CMK (cell line): ENCODE data around the gene CSRNP3.

ENCODE experiments used
- DNase-seq: peaks from one replicate; pipeline ENCODE4 v3.0.0-alpha.2; 2010; ENCODE audit warnings: low read depth

CSRNP3 gene

DNA sequence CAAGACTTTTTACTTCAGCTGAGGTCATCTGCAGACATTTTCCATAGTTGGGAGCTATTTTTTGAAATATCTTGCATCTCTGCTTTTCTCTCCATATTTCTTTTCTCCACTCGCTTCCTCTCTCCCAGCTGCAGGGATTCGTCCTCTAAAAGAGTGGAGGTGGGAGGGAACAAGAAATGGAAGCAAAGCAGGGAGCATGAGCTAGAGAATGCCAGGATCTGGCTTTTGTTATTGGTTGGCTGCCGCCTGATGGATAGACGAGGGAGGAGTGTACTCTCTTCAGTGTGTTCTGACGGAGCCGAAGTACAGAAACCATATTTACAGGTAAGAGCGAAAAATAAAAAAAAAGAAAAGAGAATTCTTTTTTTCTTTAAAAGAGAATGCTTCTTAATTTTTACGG, at the start of gene CSRNP3:
CSRNP3 (plus strand) TSS at position 282 of the 400 bp plus-strand sequence. CDS start 125,368 bp downstream, outside the sequence.
- DNase-seq, result no peak

- no peak for DNase-seq
Observed at GRCh38 chr2:165420231-165420630, 49.3 kb upstream of the CSRNP3 start.

DNA sequence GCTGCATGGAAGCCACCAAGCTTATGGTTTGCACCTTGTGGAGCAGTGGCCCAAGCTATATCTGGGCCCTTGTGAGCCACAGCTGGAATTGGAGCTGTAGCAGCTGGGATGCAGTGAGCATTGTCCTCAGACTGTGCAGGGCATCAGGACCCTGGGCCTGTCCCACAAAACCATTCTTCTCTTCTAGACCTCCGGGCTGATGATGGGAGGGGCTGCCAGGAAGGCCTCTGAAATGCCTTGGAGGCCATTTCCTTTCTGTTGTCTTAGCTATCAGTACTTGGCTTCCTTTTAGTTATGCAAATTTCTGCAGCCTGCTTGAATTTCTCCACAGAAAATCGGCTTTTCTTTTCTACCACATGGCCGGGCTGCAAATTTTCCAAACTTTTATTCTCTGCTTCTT, 46.4 kb upstream of the CSRNP3 start:
- DNase-seq, result no peak

GRCh38 chr2:165425556-165425955, 43.9 kb upstream of the CSRNP3 start:
- DNase-seq, result no peak

DNA sequence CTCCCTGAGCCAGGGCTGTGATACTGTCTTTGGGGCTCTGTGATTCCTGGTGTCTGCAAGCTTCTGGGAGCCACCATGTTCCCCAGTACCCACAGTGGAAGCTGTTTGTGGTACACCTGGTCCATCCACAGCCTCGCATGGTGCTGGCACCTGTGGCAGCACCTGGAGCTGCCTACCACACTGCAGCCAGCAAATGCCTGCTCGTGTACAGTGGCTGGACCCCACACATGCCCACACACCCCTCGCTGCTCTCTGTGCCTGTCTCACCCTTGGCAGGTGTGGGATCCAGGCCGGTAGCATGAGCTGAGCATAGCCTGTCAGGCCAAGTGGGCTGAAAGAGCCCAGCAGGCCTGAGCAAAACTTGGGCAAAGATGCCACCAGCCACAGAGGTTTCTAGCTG, 41.8 kb upstream of the CSRNP3 start:
- no peak for DNase-seq

DNA sequence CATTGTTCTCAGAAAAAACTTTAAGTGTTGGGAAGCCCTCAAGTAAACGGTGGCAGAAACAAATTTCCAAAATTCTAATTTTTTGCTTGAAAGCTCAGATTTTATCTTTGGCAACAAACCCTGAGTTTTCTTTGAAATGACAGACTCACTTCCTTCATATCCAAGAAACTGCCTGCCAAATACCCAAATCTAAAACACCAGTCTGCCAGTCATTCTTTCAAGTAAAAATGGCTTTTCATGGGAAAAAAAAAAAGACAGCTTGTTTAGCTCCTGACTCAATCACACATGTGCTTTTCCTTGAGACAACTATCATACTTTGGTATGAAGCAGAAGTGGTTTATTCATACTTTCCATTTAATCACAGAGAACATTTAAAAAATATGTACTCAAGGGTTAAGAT, 40.6 kb upstream of the CSRNP3 start:
- DNase-seq, result no peak

GRCh38 chr2:165431014-165431413, 38.5 kb upstream of the CSRNP3 start:
- DNase-seq, result no peak

- no peak for DNase-seq
Observed at GRCh38 chr2:165432234-165432966, 37.1 kb upstream of the CSRNP3 start.

GRCh38 chr2:165434865-165435496, 34.5 kb upstream of the CSRNP3 start:
- no peak for DNase-seq

DNA sequence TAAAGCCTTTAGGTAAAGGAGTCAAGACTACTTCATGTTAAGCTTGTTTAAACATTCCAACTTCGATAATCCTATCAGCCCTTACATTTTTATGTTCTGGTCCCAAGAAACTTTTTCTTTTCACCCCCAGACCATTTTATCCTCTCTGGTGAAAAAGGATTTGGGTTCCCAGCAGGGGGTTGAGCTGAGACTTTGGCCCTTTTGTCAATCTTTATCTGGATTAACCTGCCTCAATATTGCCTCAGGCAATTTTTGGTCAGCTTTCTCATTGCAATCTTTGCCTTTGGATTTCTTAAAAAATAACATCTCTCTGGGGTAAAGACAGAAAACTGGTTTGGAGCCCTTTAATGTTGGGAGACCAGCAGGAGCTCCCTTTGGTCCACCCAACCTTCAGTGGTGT, 33.9 kb upstream of the CSRNP3 start:
- DNase-seq, result no peak

GRCh38 chr2:165436559-165436958, 32.9 kb upstream of the CSRNP3 start:
- no peak for DNase-seq

DNA sequence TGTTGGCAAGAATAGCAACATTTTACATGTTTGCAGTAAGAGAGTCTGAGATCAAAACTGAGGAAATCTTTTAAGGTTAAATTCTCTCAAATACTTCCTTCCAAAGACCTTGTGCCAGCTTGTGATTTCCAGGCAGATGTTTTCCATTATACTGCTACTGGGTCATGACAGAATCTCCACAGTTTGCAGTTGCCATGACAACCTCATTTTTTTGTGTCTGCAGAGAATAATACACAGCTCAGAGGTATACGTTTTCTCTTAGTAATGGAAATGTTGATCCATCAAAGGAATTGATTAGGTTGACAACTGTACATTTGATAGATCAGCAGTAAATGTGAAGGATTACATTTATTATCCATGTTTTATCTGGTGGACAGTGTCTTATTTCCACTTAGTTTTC, 29.1 kb upstream of the CSRNP3 start:
- DNase-seq, result no peak

DNA sequence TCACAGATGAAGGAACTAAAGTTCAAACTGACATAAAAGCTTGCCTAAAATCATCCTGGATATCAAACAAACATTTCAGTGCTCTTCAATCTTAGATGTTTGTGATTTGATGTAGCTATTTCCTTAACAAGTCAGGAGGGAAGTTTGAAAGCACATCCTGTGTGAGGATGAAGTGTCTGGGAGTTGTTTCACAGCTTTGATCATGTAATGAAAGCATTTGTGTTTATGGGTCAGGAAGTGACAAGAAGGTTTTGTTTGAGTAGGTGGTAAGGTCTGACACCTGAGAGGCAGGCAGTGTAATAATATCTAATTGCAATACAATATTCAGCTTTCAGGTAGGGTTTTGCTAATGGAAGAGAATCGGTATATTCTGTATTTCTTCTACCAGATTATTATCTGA, 26.0 kb upstream of the CSRNP3 start:
- DNase-seq, result no peak

DNA sequence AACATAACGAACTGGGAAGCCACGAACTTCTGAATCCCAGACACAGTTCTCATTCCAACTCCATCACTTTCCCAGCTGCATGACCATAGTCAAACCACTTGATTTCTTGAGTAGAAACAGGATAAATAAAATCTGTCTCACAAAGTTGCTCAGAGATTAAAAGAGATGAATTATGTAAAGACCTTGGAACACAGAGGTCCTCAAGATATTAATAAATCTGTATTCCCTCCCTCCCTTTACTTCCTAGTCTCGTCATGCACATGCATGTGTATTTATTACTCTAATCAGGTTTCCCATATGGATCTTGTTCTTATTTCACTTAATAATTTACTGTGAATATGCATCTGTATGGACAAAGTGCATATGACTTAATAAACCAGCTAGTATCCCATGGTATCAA, 21.1 kb upstream of the CSRNP3 start:
- no peak for DNase-seq

- no peak for DNase-seq
Observed at GRCh38 chr2:165450156-165450555, 19.3 kb upstream of the CSRNP3 start.

DNA sequence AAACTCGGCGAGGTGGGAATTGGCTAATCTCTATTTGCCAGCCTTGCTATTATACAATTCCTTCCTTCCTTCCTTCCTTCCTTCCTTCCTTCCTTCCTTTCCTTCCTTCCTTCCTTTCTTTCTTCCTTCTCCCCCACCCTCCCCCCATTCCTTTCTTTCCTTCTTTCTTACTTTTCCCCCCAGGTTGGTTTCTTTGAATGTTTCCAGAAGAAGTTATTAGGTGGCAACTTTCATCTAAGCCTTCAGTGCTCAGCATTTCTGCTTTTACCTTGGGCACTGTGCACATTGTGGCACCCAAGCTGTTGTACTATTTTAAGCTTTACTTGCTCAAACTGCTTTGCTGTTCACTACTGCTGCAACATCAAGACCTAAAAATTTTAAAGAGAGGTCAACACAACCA, 17.2 kb upstream of the CSRNP3 start:
- no peak for DNase-seq

- DNase-seq, result no peak
Observed at GRCh38 chr2:165453561-165454094, 15.9 kb upstream of the CSRNP3 start.

DNA sequence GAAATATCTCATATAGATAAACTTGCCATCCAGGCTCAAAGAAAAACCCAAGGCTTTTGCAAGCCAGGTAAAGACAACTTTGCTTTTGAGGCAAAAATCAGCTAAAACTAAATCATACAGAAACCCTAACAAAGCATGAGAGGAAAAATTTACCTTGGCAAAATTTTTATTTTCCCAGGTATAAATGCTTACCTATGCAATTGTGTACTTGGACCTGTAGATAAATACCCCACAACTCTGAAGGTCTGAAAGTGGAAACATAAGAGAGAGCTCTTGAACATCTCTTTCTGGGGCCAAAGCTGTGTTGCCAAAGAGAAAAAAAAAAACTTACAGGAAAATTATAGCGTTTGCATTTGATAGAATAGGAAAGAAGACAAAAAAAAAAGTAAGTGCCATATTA, 14.6 kb upstream of the CSRNP3 start:
- no peak for DNase-seq

GRCh38 chr2:165456027-165456426, 13.5 kb upstream of the CSRNP3 start:
- DNase-seq, result no peak

GRCh38 chr2:165462443-165462842, 7.1 kb upstream of the CSRNP3 start:
- no peak for DNase-seq

DNA sequence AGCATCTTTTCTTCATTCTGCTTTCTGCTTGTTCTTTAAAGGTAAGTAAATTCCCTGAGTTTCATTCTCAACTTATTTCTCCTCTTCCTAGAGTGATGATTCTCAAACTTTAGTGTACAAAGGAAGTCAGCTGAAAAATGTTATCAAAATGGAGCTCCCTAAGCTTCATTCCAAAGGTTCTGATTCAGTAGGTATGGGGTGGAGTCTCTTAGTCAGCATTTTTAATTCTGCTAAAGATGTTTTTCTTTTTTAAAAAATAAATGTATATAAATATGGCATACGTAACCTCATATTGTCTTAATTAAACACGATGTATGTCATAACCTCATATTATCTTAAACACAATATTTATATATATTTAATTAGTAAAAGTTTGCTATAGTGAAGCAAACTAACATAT, 3.1 kb upstream of the CSRNP3 start:
- no peak for DNase-seq

DNA sequence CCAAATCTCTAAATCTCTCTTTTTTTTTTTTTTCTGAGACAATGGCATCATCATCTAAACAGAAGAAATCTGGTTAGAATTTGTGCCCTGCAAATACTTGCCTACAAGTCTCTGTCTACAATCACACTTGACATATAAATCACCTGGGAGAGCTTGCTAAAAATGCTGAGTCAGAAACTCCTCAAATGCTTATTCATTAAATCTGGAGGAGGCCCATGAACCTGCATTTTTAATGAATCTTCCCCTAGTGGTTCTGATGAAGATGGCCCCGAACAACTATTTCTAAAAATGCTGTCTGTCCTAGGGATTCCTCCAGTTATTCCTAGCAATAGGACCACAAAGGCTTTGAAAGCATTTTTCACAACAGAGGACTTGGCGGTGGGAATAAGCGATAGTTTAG, 1.6 kb upstream of the CSRNP3 start:
- DNase-seq, result no peak

DNA sequence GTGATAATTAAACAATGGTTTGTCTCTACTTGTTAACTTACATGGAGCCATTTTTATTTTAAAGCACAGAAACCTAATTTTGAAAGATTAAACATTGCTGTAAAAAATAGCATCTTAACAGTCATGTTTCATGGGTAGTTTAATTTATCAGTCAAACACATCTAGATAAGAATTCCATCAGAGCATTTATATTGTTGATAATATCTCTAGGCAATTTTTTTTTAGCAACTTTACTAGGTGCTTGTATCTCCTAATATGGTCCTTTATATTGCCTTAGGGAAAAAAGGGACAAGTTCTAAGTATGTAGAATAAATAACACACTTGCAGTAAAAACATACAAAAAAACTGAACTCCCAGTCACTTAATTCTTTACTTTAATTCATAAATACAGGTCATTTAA, 863 bp downstream of the CSRNP3 start:
- DNase-seq, result no peak
